DOHH2 (cell line): ENCODE results near the gene CLDND1.
A peak's percentile ranks its signal among the peaks of the same experiment; 100 is the strongest.

Experiments used
- H3F3A ChIP-seq: fragments of 200-600 bp; sonication (generic), shearing (Covaris generic); 2 replicates; pipeline ENCODE4 v1.6.0; 2016; ENCODE audit warnings: antibody characterized with exemption, mild to moderate bottlenecking; ENCODE audit not compliant: control insufficient read depth, insufficient read depth
- H3K27ac ChIP-seq: fragments of 200-600 bp; sonication (generic); 2 replicates; pipeline ENCODE4 v1.5.1; 2014; ENCODE audit warnings: low read depth, mild to moderate bottlenecking, low read length, moderate library complexity
- H3K27me3 ChIP-seq: fragments of 200-600 bp; sonication (generic); 2 replicates; pipeline ENCODE4 v1.6.1; 2014; ENCODE audit warnings: mild to moderate bottlenecking, low read length, mixed read lengths; ENCODE audit not compliant: control insufficient read depth
- H3K36me3 ChIP-seq: fragments of 200-600 bp; sonication (generic); 2 replicates; pipeline ENCODE4 v1.6.1; 2014; ENCODE audit warnings: mild to moderate bottlenecking, low read length, moderate library complexity, mixed read lengths; ENCODE audit not compliant: control insufficient read depth
- H3K4me1 ChIP-seq: fragments of 200-600 bp; sonication (generic); 2 replicates; pipeline ENCODE4 v1.6.1; 2014; ENCODE audit warnings: mild to moderate bottlenecking, low read length, mixed read lengths; ENCODE audit not compliant: control insufficient read depth
- H3K4me2 ChIP-seq: fragments of 200-600 bp; sonication (generic); 2 replicates; pipeline ENCODE4 v1.6.0; 2014; ENCODE audit warnings: mild to moderate bottlenecking, low read length, moderate library complexity
- H3K4me3 ChIP-seq: fragments of 200-600 bp; sonication (generic); 2 replicates; pipeline ENCODE4 v1.5.1; 2014; ENCODE audit warnings: mild to moderate bottlenecking, low read length, mixed read lengths
- H3K79me2 ChIP-seq: fragments of 200-600 bp; sonication (generic); 2 replicates; pipeline ENCODE4 v1.6.1; 2014; ENCODE audit warnings: mild to moderate bottlenecking, low read length, mixed read lengths; ENCODE audit not compliant: control insufficient read depth
- H3K9me2 ChIP-seq: fragments of 200-600 bp; sonication (generic); replicated peaks from 2 replicates; pipeline ENCODE4 v1.6.1; 2014; ENCODE audit warnings: mild to moderate bottlenecking, low read length, mixed read lengths; ENCODE audit not compliant: control insufficient read depth
- H3K9me3 ChIP-seq: fragments of 200-600 bp; sonication (generic); 2 replicates; pipeline ENCODE4 v1.6.1; 2014; ENCODE audit warnings: antibody characterized with exemption, low read length, mixed read lengths; ENCODE audit not compliant: control insufficient read depth, insufficient read depth
- H4K20me1 ChIP-seq: fragments of 200-600 bp; sonication (generic); 2 replicates; pipeline ENCODE4 v1.6.0; 2014; ENCODE audit warnings: low read depth, mild to moderate bottlenecking, antibody characterized with exemption, low read length, moderate library complexity; ENCODE audit not compliant: control insufficient read depth, insufficient read depth
- CTCF ChIP-seq: fragments of 200-600 bp; sonication (generic); IDR thresholded peaks from one replicate; pipeline ENCODE4 v1.5.1; 2014; ENCODE audit warnings: antibody characterized with exemption, mild to moderate bottlenecking, low read depth, low read length; ENCODE audit not compliant: poor library complexity, severe bottlenecking
- EZH2phosphoT487 ChIP-seq: fragments of 200-600 bp; sonication (generic); IDR thresholded peaks from 2 replicates; pipeline ENCODE4 v1.6.1; 2017; ENCODE audit warnings: borderline replicate concordance, mild to moderate bottlenecking, antibody characterized with exemption, low read length, moderate library complexity, mixed read lengths

Gene CLDND1

GRCh38 chr3:98532709-98533571 is 10.2 kb upstream of the CLDND1 start:
- peaks cover 74% of the 10 kb centered on the region for H3K4me1 ChIP-seq
- no peaks in the 10 kb centered on the region for H3K36me3 ChIP-seq
- H3K27me3 ChIP-seq, result no peaks in the 10 kb centered on the region
- H3K4me3 ChIP-seq, result peak overlapping the region; percentile 58
- peak overlapping the region; percentile 66 for H3K4me2 ChIP-seq
- H3K9me2 ChIP-seq, result no peaks in the 10 kb centered on the region
- no peaks in the 10 kb centered on the region for H4K20me1 ChIP-seq
- no peaks in the 10 kb centered on the region for H3K9me3 ChIP-seq
- H3F3A ChIP-seq, result peaks cover 23% of the 10 kb centered on the region
- peak overlapping the region; percentile 62 for H3K27ac ChIP-seq
- TF ChIP-seq EZH2phosphoT487 (no peak), CTCF (no peak)
- no peaks in the 10 kb centered on the region for H3K79me2 ChIP-seq

GRCh38 chr3:98532275-98532637 is 9.6 kb upstream of the CLDND1 start:
- Histone ChIP-seq H3K36me3 (no peaks in the 10 kb centered on the region), H3K79me2 (no peaks in the 10 kb centered on the region), H4K20me1 (no peaks in the 10 kb centered on the region), H3K9me2 (no peaks in the 10 kb centered on the region), H3K9me3 (no peaks in the 10 kb centered on the region), H3K4me2 (peak overlapping the region; percentile 66), H3K4me1 (peaks cover 72% of the 10 kb centered on the region), H3K4me3 (peak overlapping the region; percentile 58), H3F3A (peaks cover 23% of the 10 kb centered on the region), H3K27me3 (no peaks in the 10 kb centered on the region), H3K27ac (peak overlapping the region; percentile 62)
- no peak for TF ChIP-seq CTCF
- no peak for TF ChIP-seq EZH2phosphoT487

GRCh38 chr3:98531622-98532274 is 9.0 kb upstream of the CLDND1 start, which contains the start of gene GPR15:
Gene GPR15 (plus strand): TSS chr3:98531978. CDS start chr3:98532034, 56 bp downstream.
- no peaks in the 10 kb centered on the region for H3K79me2 ChIP-seq
- no peaks in the 10 kb centered on the region for H3K9me3 ChIP-seq
- H3K4me3 ChIP-seq, result peak within 1 kb of the TSS; percentile 58
- TF ChIP-seq EZH2phosphoT487, result no peak
- peak within 1 kb of the TSS; percentile 62 for H3K27ac ChIP-seq
- H3F3A ChIP-seq, result peaks cover 23% of the 10 kb centered on the region
- H3K4me1 ChIP-seq, result peaks cover 67% of the 10 kb centered on the region
- no peaks in the 10 kb centered on the region for H3K36me3 ChIP-seq
- no peaks in the 10 kb centered on the region for H4K20me1 ChIP-seq
- H3K4me2 ChIP-seq, result peak within 1 kb of the TSS; percentile 66
- H3K9me2 ChIP-seq, result no peaks in the 10 kb centered on the region
- no peaks in the 10 kb centered on the region for H3K27me3 ChIP-seq

- Histone ChIP-seq H3K9me2 (no peaks in the 10 kb centered on the region), H3K79me2 (no peaks in the 10 kb centered on the region), H3K4me3 (peak overlapping the region; percentile 58), H3K9me3 (no peaks in the 10 kb centered on the region), H3K27me3 (no peaks in the 10 kb centered on the region), H3F3A (peaks cover 19% of the 10 kb centered on the region; the same call in 1 of the 2 replicates), H3K36me3 (no peaks in the 10 kb centered on the region), H3K27ac (peak overlapping the region; percentile 62), H4K20me1 (no peaks in the 10 kb centered on the region), H3K4me2 (peak overlapping the region; percentile 66), H3K4me1 (peaks cover 60% of the 10 kb centered on the region)
- TF ChIP-seq EZH2phosphoT487 (no peak), CTCF (no peak)
Measured at GRCh38 chr3:98530676-98531075, 8.0 kb upstream of the CLDND1 start.
